Mesothelial cell of epicardium (in vitro differentiated cells): ENCODE results near the gene ONECUT3. TPM values are rescaled to one million over a fixed set of nuclear protein-coding genes. Genes with fewer than 3 reads are reported as not detected.

ENCODE experiments used
- DNase-seq, 2 experiments: peaks; one replicate each; pipeline ENCODE4 v3.0.0; 2021; ENCODE audit warnings: low spot score in 2 of 2; ENCODE audit not compliant: unreplicated experiment in 2 of 2
- H3K27ac Mint-ChIP-seq: 2 replicates; pipeline ENCODE4 v1.8.0; 2021; ENCODE audit warnings: mixed read lengths
- H3K27me3 Mint-ChIP-seq: 2 replicates; pipeline ENCODE4 v1.8.0; 2021; ENCODE audit warnings: low read depth, mixed read lengths
- H3K36me3 Mint-ChIP-seq: 2 replicates; pipeline ENCODE4 v1.8.0; 2021; ENCODE audit warnings: mixed read lengths
- H3K4me1 Mint-ChIP-seq: 2 replicates; pipeline ENCODE4 v1.8.0; 2021; ENCODE audit warnings: mixed read lengths
- H3K4me3 Mint-ChIP-seq: 2 replicates; pipeline ENCODE4 v1.8.0; 2021; ENCODE audit warnings: mild to moderate bottlenecking, moderate library complexity, mixed read lengths
- H3K9me3 Mint-ChIP-seq: 2 replicates; pipeline ENCODE4 v1.8.0; 2021; ENCODE audit warnings: mixed read lengths
- total RNA-seq: library from RNA; stranded (reverse); gene quantifications from 3 replicates; pipeline ENCODE4 v1.2.1, GENCODE V29; 2021
- TF ChIP-seq, protein P1 (sequence below): fragments of 200-600 bp; sonication (generic); IDR thresholded peaks from one replicate; pipeline ENCODE4 v1.5.0; 2021; ENCODE audit warnings: antibody characterized with exemption; ENCODE audit not compliant: unreplicated experiment

ONECUT3 gene
- total RNA-seq, 1 donor from 2014 or later, result not detected

GRCh38 chr19:1747285-1748114 is 5.8 kb upstream of the ONECUT3 start:
- H3K36me3 Mint-ChIP-seq, result no peaks in the 10 kb centered on the region
- TF ChIP-seq, protein P1, sequence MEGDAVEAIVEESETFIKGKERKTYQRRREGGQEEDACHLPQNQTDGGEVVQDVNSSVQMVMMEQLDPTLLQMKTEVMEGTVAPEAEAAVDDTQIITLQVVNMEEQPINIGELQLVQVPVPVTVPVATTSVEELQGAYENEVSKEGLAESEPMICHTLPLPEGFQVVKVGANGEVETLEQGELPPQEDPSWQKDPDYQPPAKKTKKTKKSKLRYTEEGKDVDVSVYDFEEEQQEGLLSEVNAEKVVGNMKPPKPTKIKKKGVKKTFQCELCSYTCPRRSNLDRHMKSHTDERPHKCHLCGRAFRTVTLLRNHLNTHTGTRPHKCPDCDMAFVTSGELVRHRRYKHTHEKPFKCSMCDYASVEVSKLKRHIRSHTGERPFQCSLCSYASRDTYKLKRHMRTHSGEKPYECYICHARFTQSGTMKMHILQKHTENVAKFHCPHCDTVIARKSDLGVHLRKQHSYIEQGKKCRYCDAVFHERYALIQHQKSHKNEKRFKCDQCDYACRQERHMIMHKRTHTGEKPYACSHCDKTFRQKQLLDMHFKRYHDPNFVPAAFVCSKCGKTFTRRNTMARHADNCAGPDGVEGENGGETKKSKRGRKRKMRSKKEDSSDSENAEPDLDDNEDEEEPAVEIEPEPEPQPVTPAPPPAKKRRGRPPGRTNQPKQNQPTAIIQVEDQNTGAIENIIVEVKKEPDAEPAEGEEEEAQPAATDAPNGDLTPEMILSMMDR, result no peak
- peaks cover 4% of the 10 kb centered on the region for H3K4me1 Mint-ChIP-seq
- no peaks in the 10 kb centered on the region for H3K9me3 Mint-ChIP-seq
- H3K27ac Mint-ChIP-seq, result no peak overlapping the region
- H3K27me3 Mint-ChIP-seq, result peaks cover 83% of the 10 kb centered on the region
- no peak for DNase-seq
- H3K4me3 Mint-ChIP-seq, result no peak overlapping the region

DNA sequence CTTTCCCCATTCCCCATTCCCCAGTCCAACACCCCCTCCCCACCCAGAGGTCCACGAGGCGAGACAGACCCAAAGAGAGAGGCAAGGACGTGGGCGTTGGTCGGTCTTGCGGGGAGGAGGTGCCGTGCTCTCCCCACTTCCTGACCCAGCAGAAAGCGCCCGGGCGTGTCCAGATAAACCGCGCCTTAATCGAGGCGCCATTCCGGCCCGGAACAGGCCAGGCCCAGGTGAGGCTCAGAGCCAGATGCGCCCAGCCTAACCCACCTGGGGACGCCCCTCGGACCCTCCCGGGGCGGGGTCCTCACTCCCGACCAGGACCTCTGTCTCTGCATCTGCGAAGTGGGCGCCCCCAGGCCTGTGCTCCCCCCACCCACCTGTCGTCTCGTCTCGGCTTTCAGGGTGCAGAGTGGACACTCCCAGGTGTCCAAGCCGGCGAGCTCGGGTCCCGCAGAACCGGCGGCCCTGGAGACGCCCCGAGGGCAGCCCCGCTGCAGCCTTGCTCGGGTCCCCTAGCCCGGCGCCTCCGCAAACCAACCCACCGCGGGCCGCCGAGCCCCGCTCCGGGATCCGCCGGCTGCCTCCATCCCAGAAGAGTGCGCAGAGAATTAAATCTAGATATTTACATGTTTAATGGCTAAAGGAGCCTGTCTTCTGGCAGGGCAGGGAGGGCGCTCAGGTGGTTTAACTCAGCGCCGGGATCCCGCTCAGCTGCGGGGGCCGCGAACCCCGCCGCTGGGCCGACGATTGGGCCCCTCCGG is 5.0 kb upstream of the ONECUT3 start:
- peaks cover 81% of the 10 kb centered on the region for H3K27me3 Mint-ChIP-seq
- TF ChIP-seq, protein P1, result no peak
- no peaks in the 10 kb centered on the region for H3K9me3 Mint-ChIP-seq
- DNase-seq, result no peak
- no peak overlapping the region for H3K4me3 Mint-ChIP-seq
- H3K4me1 Mint-ChIP-seq, result peaks cover 4% of the 10 kb centered on the region
- no peaks in the 10 kb centered on the region for H3K36me3 Mint-ChIP-seq
- no peak overlapping the region for H3K27ac Mint-ChIP-seq

GRCh38 chr19:1748873-1749341 is 4.4 kb upstream of the ONECUT3 start:
- H3K4me3 Mint-ChIP-seq, result no peak overlapping the region
- peaks cover 4% of the 10 kb centered on the region for H3K4me1 Mint-ChIP-seq
- DNase-seq, result no peak
- no peak overlapping the region for H3K27ac Mint-ChIP-seq
- peaks cover 78% of the 10 kb centered on the region for H3K27me3 Mint-ChIP-seq
- H3K36me3 Mint-ChIP-seq, result no peaks in the 10 kb centered on the region
- no peaks in the 10 kb centered on the region for H3K9me3 Mint-ChIP-seq
- TF ChIP-seq, protein P1, result no peak

GRCh38 chr19:1749373-1750342 is 3.6 kb upstream of the ONECUT3 start:
- Mint-ChIP-seq H3K27me3 (peaks cover 76% of the 10 kb centered on the region), H3K9me3 (no peaks in the 10 kb centered on the region), H3K4me3 (no peak overlapping the region), H3K4me1 (peaks cover 4% of the 10 kb centered on the region), H3K36me3 (no peaks in the 10 kb centered on the region), H3K27ac (no peak overlapping the region)
- DNase-seq, result no peak
- TF ChIP-seq, protein P1, result no peak

DNA sequence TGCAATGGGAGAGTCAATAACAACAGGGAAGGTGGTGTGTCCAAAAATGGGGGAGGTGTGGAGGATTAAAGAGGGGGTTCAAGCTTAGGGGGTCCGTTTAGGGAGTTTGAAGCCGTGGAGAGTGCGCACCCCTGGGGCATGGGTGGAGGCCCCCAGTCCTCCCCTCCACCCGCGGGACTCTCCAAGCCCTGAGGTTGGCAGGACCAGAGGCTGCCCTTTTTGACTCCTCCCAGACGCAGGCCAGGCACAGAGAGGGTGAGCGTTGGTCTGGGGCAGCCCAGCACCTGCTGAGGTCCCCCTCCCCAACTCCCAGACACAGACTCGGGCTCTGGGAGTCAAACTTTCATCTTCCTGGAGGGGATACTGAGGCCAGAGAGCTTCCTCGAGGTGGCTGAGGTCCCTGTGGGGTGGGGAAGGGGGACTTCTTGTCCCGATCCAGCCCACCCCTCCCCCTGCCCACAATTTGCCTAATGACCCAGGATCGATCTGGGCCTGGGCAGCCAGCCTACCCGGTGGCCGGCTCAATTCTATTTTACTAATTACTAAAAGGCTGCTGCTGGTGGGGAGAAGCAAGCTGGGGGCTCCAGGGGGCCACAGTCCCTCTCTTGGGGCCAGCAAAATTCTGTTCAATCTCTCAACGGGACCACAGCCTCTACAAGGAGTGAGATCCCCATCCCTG is 2.8 kb upstream of the ONECUT3 start:
- Mint-ChIP-seq H3K4me1 (peaks cover 4% of the 10 kb centered on the region), H3K27ac (no peak overlapping the region), H3K9me3 (no peaks in the 10 kb centered on the region), H3K36me3 (no peaks in the 10 kb centered on the region), H3K27me3 (peaks cover 74% of the 10 kb centered on the region), H3K4me3 (no peak overlapping the region)
- TF ChIP-seq, protein P1, result no peak
- no peak for DNase-seq
